Loucy (cell line): ENCODE measurements around the gene ZNF385D.

Source experiments
- CTCF ChIP-seq: fragments of 200-600 bp; sonication (generic); conservative IDR thresholded peaks from 2 replicates; pipeline ENCODE4 v1.5.1; 2014; ENCODE audit warnings: mild to moderate bottlenecking, antibody characterized with exemption, low read length
- EZH2phosphoT487 ChIP-seq: fragments of 200-600 bp; IDR thresholded peaks from 2 replicates; pipeline ENCODE4 v1.6.1; 2018; ENCODE audit warnings: antibody characterized with exemption, mild to moderate bottlenecking, moderate library complexity, borderline replicate concordance

- TF ChIP-seq CTCF (no peak), EZH2phosphoT487 (no peak)
Observed at GRCh38 chr3:21662403-21662802, 88.6 kb downstream of the ZNF385D start.
